Suprapubic skin (tissue), 4 donors: ENCODE data around the gene SPRED2.

ENCODE experiments used
- CTCF ChIP-seq, 2 donors: fragments of 200-600 bp in 1 of 2; fragments of 450-650 bp in 1 of 2; sonication (generic) in 1 of 2; IDR thresholded peaks; one replicate each; pipeline ENCODE4 v1.5.1; 2016 to 2019; ENCODE audit warnings: antibody characterized with exemption in 2 of 2, mild to moderate bottlenecking in 1 of 2, moderate library complexity in 1 of 2
- EP300 ChIP-seq: sonication (generic); formaldehyde crosslinking; IDR thresholded peaks from one replicate; pipeline ENCODE4 v1.6.1; 2017; ENCODE audit warnings: antibody characterized with exemption
- POLR2A ChIP-seq, 2 donors: fragments of 450-650 bp; IDR thresholded peaks; one replicate each; pipeline ENCODE4 v1.6.1; 2017; ENCODE audit warnings: antibody characterized with exemption in 2 of 2, mild to moderate bottlenecking in 2 of 2, moderate library complexity in 2 of 2
- POLR2AphosphoS5 ChIP-seq, 3 donors: sonication (generic); formaldehyde crosslinking; IDR thresholded peaks; one replicate each; pipeline ENCODE4 v1.6.1; 2017; ENCODE audit warnings: antibody characterized with exemption in 3 of 3

DNA sequence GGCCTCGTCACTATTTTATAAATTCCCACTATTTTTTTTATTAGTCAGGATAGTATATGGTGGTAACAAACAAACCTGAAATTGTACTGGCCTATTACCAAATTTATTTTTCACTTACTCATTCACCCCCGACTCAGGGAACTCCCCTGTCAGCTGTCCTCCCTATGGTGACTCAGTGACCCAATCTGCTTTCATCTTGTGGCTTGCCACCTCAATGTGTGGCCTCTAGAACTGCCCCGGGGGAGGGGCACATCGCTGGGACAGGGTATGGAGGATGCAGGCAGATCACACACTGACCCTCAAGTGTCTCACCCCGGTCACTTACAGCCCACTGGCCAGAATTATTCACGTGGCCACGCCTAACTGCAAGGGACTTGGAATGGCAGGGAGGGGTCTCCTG is 133.2 kb downstream of the SPRED2 start:
- TF ChIP-seq CTCF (IDR thresholded peaks at IDR 0.05): no peak
- TF ChIP-seq POLR2A (IDR thresholded peaks at IDR 0.05): no peak
- no peak for TF ChIP-seq POLR2AphosphoS5 (IDR thresholded peaks at IDR 0.05)
- no peak for TF ChIP-seq EP300
